ENCODE measurements around the gene WDR36. TPM values are rescaled to one million over a fixed set of nuclear protein-coding genes. Genes with fewer than 3 reads are reported as not detected.

Gene WDR36
- total RNA-seq, 1 donor from 2014 or later = 31.6 TPM

DNA sequence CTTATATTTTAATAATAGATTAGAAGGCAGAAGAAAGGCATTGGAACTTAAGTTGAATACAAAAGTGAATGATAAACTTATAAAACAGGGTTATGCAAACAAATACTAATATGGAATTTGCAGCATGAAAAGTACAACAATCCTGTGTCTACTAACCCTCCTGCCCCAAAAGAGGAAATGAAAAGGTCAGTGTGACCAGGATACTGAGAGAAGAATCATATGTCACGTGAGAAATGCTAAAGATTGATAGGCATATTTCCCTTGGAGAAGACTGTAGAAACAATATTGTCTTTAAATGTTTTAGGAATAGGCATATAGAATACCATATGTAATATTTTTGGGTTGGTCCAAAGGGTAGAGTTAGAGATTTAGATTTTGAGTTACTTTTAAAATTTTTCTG lies 3.8 kb downstream of the WDR36 start:
- Mint-ChIP-seq H3K36me3 (ENCODE audit: insufficient read depth) (peaks cover 8% of the 10 kb centered on the region), H3K9me3 (ENCODE audit: low read depth) (peaks cover 3% of the 10 kb centered on the region), H3K4me1 (ENCODE audit: low read depth) (peaks cover 14% of the 10 kb centered on the region), H3K4me3 (ENCODE audit: low read depth) (no peak overlapping the region), H3K27ac (no peak overlapping the region), H3K27me3 (no peaks in the 10 kb centered on the region)
- no peak for TF ChIP-seq CTCF (IDR thresholded peaks at IDR 0.05; ENCODE audit: unreplicated experiment)
- DNase-seq (ENCODE audit: low spot score, unreplicated experiment) = no peak

DNA sequence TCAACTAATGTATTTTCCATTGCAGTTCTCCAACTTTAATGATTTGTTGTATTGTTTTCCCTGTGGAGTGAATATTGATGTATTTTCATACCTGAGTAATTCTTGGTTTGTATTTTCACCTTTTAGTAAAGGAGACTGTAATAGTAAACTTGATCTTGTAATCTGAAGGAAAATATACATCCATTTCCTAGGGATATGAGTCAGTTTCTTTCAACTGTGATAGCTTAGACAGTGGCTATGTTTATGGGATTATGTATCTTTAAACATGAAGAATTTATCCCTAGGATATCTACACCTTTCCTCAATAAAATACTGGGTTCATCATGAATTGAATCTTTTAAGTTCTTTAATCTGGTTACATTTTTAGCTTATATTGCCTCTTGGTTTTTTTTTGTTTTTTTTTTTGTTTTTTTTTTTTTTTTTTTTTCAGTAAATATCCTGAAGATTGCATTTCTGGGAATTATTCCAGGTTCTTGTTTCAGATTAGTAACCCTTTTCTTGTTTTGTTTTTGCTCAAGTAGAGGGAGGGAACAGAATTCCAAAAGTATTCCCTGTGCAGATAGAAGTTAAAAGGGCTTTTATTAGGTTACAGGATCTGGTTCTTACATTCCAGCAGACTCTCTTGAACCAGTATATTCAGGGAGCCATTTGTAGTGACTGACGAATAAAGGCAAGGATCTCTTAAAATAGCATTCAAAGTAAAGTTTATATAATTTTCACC lies 7.1 kb downstream of the WDR36 start:
- no peak for DNase-seq (ENCODE audit: low spot score, unreplicated experiment)
- Mint-ChIP-seq H3K27ac (no peak overlapping the region), H3K36me3 (ENCODE audit: insufficient read depth) (peaks cover 9% of the 10 kb centered on the region), H3K4me1 (ENCODE audit: low read depth) (no peaks in the 10 kb centered on the region), H3K9me3 (ENCODE audit: low read depth) (no peaks in the 10 kb centered on the region), H3K27me3 (no peaks in the 10 kb centered on the region), H3K4me3 (ENCODE audit: low read depth) (no peak overlapping the region)
- TF ChIP-seq CTCF (IDR thresholded peaks at IDR 0.05; ENCODE audit: unreplicated experiment) = no peak

GRCh38 chr5:111106320-111106948 lies 14.3 kb downstream of the WDR36 start:
- Mint-ChIP-seq H3K27ac (no peak overlapping the region), H3K9me3 (ENCODE audit: low read depth) (no peaks in the 10 kb centered on the region), H3K4me1 (ENCODE audit: low read depth) (no peaks in the 10 kb centered on the region), H3K27me3 (no peaks in the 10 kb centered on the region), H3K36me3 (ENCODE audit: insufficient read depth) (peaks cover 11% of the 10 kb centered on the region), H3K4me3 (ENCODE audit: low read depth) (no peak overlapping the region)
- TF ChIP-seq CTCF (IDR thresholded peaks at IDR 0.05; ENCODE audit: unreplicated experiment) = no peak
- no peak for DNase-seq (ENCODE audit: low spot score, unreplicated experiment)

DNA sequence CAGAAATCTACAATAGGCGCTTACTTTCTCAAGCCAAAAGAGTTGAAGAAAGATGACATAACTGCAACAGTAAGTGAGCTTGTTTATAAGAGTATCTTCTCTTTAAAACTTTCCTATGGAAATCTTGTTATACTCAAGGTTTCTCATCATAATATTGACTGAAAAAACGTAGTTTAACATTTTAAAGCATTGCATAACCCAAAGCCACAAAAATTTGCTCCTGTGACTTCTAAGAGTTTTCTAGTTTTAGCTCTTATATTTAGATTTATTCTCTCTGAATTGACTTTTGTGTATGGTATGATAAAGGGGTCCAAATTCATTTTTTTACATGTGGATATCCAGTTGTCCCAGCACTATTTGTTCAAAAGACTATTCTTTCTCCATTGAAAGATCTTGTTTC lies 15.2 kb downstream of the WDR36 start:
- H3K4me3 Mint-ChIP-seq (ENCODE audit: low read depth) = no peak overlapping the region
- no peaks in the 10 kb centered on the region for H3K9me3 Mint-ChIP-seq (ENCODE audit: low read depth)
- TF ChIP-seq CTCF (IDR thresholded peaks at IDR 0.05; ENCODE audit: unreplicated experiment) = no peak
- no peak for DNase-seq (ENCODE audit: low spot score, unreplicated experiment)
- H3K27ac Mint-ChIP-seq = no peak overlapping the region
- no peaks in the 10 kb centered on the region for H3K4me1 Mint-ChIP-seq (ENCODE audit: low read depth)
- H3K36me3 Mint-ChIP-seq (ENCODE audit: insufficient read depth) = peaks cover 11% of the 10 kb centered on the region
- H3K27me3 Mint-ChIP-seq = no peaks in the 10 kb centered on the region

DNA sequence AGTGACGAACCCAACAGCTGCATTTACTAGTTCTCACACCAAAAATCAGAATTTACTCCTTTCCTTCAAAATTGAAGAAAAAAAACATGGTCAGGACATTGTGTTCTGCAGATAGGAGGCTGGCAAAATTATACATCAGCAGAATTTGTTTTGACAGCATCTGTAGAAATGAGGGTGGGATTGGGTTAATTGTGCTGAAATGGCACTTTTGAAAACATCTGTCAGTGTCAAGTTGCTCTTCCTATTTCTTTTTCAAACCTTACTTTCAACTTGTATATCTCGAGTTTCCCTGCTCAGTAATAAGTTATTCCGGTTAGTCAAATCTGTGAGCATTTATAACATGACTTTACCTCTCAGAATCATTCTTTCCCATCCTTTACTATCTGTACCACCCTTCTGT lies 19.8 kb downstream of the WDR36 start:
- no peaks in the 10 kb centered on the region for H3K9me3 Mint-ChIP-seq (ENCODE audit: low read depth)
- H3K27me3 Mint-ChIP-seq = no peaks in the 10 kb centered on the region
- H3K27ac Mint-ChIP-seq = no peak overlapping the region
- peaks cover 9% of the 10 kb centered on the region for H3K36me3 Mint-ChIP-seq (ENCODE audit: insufficient read depth)
- no peak for DNase-seq (ENCODE audit: low spot score, unreplicated experiment)
- H3K4me1 Mint-ChIP-seq (ENCODE audit: low read depth) = no peaks in the 10 kb centered on the region
- H3K4me3 Mint-ChIP-seq (ENCODE audit: low read depth) = no peak overlapping the region
- no peak for TF ChIP-seq CTCF (IDR thresholded peaks at IDR 0.05; ENCODE audit: unreplicated experiment)
